Measurements from ENCODE around the gene ATP7B.

The ATP7B gene

DNA sequence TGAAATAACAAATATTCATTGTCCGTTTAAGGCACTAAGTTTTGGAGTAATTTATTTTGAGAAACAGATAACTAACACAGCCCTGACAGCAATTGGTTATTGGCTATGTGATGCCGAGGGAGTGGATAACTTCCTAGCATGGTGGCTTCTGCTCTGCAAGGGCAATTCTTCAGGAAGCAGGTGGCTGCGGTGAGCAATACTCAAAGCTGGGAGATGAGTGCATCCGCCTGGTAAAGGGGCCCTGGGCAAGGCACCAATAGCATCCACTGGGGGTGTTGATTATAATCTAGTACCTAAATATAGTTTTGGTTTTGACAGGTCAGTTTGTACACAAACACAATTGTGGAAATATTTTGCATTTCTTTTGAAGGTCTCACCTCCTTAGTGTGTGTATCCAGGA, 108.5 kb downstream of the ATP7B start:
- no peak overlapping the region for H3K4me3 ChIP-seq (ENCODE audit: low read depth in 1 of 2, low read length in 2 of 2)
- peak; percentile 45 for DNase-seq
- peaks cover 8% of the 10 kb centered on the region for H3K27me3 ChIP-seq (ENCODE audit: insufficient read depth, low read length, poor library complexity)
- H3K9ac ChIP-seq (ENCODE audit: low read depth, low read length) = no peak overlapping the region
- H3K9me3 ChIP-seq (ENCODE audit: insufficient read depth, low read length, severe bottlenecking) = no peaks in the 10 kb centered on the region
- no peaks in the 10 kb centered on the region for H3K79me2 ChIP-seq (ENCODE audit: insufficient read depth, low read length)
- H2AFZ ChIP-seq (ENCODE audit: low read depth, low read length) = no peak overlapping the region
- ATAC-seq (ENCODE audit: insufficient read depth, low read depth) = peak; percentile 86
- TF ChIP-seq, protein P1, sequence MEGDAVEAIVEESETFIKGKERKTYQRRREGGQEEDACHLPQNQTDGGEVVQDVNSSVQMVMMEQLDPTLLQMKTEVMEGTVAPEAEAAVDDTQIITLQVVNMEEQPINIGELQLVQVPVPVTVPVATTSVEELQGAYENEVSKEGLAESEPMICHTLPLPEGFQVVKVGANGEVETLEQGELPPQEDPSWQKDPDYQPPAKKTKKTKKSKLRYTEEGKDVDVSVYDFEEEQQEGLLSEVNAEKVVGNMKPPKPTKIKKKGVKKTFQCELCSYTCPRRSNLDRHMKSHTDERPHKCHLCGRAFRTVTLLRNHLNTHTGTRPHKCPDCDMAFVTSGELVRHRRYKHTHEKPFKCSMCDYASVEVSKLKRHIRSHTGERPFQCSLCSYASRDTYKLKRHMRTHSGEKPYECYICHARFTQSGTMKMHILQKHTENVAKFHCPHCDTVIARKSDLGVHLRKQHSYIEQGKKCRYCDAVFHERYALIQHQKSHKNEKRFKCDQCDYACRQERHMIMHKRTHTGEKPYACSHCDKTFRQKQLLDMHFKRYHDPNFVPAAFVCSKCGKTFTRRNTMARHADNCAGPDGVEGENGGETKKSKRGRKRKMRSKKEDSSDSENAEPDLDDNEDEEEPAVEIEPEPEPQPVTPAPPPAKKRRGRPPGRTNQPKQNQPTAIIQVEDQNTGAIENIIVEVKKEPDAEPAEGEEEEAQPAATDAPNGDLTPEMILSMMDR (IDR thresholded peaks at IDR 0.05; ENCODE audit: borderline replicate concordance, extremely low read depth, low read length, poor library complexity, severe bottlenecking) = no peak
- no peak for TF ChIP-seq EZH2 (IDR thresholded peaks at IDR 0.05; ENCODE audit: borderline replicate concordance, low read depth, low read length, severe bottlenecking)
- H3K27ac ChIP-seq (ENCODE audit: low read length) = no peak overlapping the region
- no peaks in the 10 kb centered on the region for H4K20me1 ChIP-seq (ENCODE audit: insufficient read depth, low read length)
- no peaks in the 10 kb centered on the region for H3K36me3 ChIP-seq (ENCODE audit: insufficient read depth, low read length)
- no peaks in the 10 kb centered on the region for H3K4me1 ChIP-seq (ENCODE audit: insufficient read depth, low read length)
- no peak overlapping the region for H3K4me2 ChIP-seq (ENCODE audit: insufficient read depth, low read length)

DNA sequence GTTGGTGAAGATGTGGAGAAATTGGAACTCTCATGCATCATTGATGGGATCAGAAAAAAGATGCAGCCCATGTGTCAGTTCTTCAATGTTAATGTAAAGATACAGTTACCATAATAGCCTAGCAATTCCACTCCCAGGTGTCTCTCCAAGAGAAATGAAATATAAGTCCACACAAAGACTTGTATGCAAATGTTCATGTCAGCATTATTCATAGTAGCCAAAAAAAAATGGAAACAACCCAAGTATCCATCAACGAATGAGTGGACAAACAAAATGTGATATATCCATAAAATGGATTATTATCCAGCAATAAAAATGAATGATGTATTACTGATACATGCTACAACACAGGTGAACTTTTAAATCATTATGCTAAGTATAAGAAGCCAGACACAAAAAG, 110.8 kb downstream of the ATP7B start:
- no peaks in the 10 kb centered on the region for H4K20me1 ChIP-seq (ENCODE audit: insufficient read depth, low read length)
- H3K4me3 ChIP-seq (ENCODE audit: low read depth in 1 of 2, low read length in 2 of 2) = no peak overlapping the region
- DNase-seq = no peak
- H3K9me3 ChIP-seq (ENCODE audit: insufficient read depth, low read length, severe bottlenecking) = no peaks in the 10 kb centered on the region
- H3K4me2 ChIP-seq (ENCODE audit: insufficient read depth, low read length) = no peak overlapping the region
- no peak for ATAC-seq (ENCODE audit: insufficient read depth, low read depth)
- no peak overlapping the region for H2AFZ ChIP-seq (ENCODE audit: low read depth, low read length)
- H3K9ac ChIP-seq (ENCODE audit: low read depth, low read length) = no peak overlapping the region
- TF ChIP-seq EZH2 (IDR thresholded peaks at IDR 0.05; ENCODE audit: borderline replicate concordance, low read depth, low read length, severe bottlenecking) = no peak
- TF ChIP-seq, protein P1 (IDR thresholded peaks at IDR 0.05; ENCODE audit: borderline replicate concordance, extremely low read depth, low read length, poor library complexity, severe bottlenecking) = no peak
- H3K36me3 ChIP-seq (ENCODE audit: insufficient read depth, low read length) = no peaks in the 10 kb centered on the region
- no peak overlapping the region for H3K27ac ChIP-seq (ENCODE audit: low read length)
- no peaks in the 10 kb centered on the region for H3K4me1 ChIP-seq (ENCODE audit: insufficient read depth, low read length)
- no peaks in the 10 kb centered on the region for H3K79me2 ChIP-seq (ENCODE audit: insufficient read depth, low read length)
- H3K27me3 ChIP-seq (ENCODE audit: insufficient read depth, low read length, poor library complexity) = peaks cover 8% of the 10 kb centered on the region

DNA sequence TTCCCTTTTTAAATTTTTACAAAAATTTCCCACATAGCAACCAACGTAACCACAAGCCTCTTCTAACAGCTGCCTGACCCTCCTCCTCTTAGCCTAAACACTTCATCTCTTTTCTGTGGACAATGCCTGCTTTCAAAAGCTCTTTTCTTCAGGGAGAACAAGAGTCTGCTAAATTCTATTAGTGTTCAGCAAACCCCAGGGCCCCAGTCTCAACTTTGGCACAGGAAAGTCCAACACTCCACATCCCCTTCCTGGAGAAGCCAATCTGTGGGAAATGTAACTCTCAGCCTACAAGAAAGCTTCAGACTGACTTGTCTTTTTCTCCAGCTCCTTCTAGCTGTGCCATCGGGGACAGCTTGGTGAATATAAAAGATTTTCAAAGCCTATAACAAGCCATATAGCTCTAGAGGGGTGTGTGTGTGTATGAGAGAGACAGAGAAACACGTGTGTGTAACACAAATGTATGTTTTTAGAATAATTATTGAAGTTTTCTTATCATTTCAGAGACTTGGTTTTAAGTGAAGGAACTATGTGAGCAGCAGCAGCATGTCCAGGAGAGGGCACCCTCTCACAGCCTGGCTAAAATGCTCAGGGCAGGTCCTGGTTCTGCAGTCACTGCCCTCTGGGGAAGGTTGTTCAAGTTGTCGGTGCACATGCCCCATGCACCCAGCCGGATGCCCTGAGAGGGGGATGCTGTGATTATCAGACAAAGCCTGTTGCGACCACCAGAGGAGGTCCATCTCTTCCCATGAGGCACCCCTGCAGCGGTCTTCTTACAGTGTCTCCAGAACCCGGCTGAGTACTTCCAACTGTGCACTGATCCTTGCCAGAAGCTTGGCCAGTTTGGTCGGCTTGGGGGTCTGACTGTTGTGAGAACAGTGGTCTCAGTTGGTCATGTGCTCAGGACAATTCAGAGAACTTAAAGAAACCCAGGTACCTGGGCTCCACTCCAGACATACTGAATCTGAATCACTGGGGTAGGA, 115.1 kb downstream of the ATP7B start:
- peak; percentile 64; the same call in 1 of the 3 replicates for ATAC-seq (ENCODE audit: insufficient read depth, low read depth)
- Histone ChIP-seq H3K36me3 (ENCODE audit: insufficient read depth, low read length) (no peaks in the 10 kb centered on the region), H2AFZ (ENCODE audit: low read depth, low read length) (no peak overlapping the region), H3K4me3 (ENCODE audit: low read depth in 1 of 2, low read length in 2 of 2) (no peak overlapping the region), H3K27ac (ENCODE audit: low read length) (no peak overlapping the region), H3K9me3 (ENCODE audit: insufficient read depth, low read length, severe bottlenecking) (no peaks in the 10 kb centered on the region), H3K27me3 (ENCODE audit: insufficient read depth, low read length, poor library complexity) (peaks cover 6% of the 10 kb centered on the region), H3K4me1 (ENCODE audit: insufficient read depth, low read length) (no peaks in the 10 kb centered on the region), H3K79me2 (ENCODE audit: insufficient read depth, low read length) (no peaks in the 10 kb centered on the region), H4K20me1 (ENCODE audit: insufficient read depth, low read length) (no peaks in the 10 kb centered on the region), H3K4me2 (ENCODE audit: insufficient read depth, low read length) (no peak overlapping the region), H3K9ac (ENCODE audit: low read depth, low read length) (no peak overlapping the region)
- TF ChIP-seq, protein P1 (IDR thresholded peaks at IDR 0.05; ENCODE audit: borderline replicate concordance, extremely low read depth, low read length, poor library complexity, severe bottlenecking) = peak; percentile 59
- TF ChIP-seq EZH2 (IDR thresholded peaks at IDR 0.05; ENCODE audit: borderline replicate concordance, low read depth, low read length, severe bottlenecking) = no peak
- peak; percentile 16 for DNase-seq

Measured in DND-41 (cell line).